ENCODE data around the gene SFTA2. TPM values are rescaled to one million over a fixed set of nuclear protein-coding genes. Genes with fewer than 3 reads are reported as not detected.

Gene SFTA2
- polyA plus RNA-seq, 1 experiment, result not detected

- H3K27ac ChIP-seq (ENCODE audit: low read depth, low read length), result no peak overlapping the region
- CTCF ChIA-PET, result interaction anchor here (1.4 to 2.3 kb wide), 6 partner anchors 26 to 210 kb away, joined by 3 to 5 read pairs (median 4); no protein-coding TSS in a partner anchor
- no peak overlapping the region for H3K4me3 ChIP-seq (ENCODE audit: low read depth, low read length)
- no peaks in the 10 kb centered on the region; the same call in 1 of the 2 replicates for H3K9me3 ChIP-seq (ENCODE audit: control insufficient read depth, insufficient read depth, low read length)
- TF ChIP-seq, protein P1, sequence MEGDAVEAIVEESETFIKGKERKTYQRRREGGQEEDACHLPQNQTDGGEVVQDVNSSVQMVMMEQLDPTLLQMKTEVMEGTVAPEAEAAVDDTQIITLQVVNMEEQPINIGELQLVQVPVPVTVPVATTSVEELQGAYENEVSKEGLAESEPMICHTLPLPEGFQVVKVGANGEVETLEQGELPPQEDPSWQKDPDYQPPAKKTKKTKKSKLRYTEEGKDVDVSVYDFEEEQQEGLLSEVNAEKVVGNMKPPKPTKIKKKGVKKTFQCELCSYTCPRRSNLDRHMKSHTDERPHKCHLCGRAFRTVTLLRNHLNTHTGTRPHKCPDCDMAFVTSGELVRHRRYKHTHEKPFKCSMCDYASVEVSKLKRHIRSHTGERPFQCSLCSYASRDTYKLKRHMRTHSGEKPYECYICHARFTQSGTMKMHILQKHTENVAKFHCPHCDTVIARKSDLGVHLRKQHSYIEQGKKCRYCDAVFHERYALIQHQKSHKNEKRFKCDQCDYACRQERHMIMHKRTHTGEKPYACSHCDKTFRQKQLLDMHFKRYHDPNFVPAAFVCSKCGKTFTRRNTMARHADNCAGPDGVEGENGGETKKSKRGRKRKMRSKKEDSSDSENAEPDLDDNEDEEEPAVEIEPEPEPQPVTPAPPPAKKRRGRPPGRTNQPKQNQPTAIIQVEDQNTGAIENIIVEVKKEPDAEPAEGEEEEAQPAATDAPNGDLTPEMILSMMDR (IDR thresholded peaks at IDR 0.05; ENCODE audit: low read depth, low read length), result no peak
- H3K27me3 ChIP-seq (ENCODE audit: control insufficient read depth, insufficient read depth, low read length), result no peaks in the 10 kb centered on the region
- no peak for DNase-seq (ENCODE audit: low read depth, low spot score)
- POLR2A ChIA-PET, result interaction anchor here (0.6 kb wide), 1 partner anchor 202 kb away, joined by 4 read pairs; no protein-coding TSS in a partner anchor
These were observed 42.5 kb downstream of the SFTA2 start for GRCh38 chr6:30889496-30889885.

- ChIA-PET CTCF (interaction anchor here (0.5 to 2.3 kb wide), 6 partner anchors 27 to 249 kb away, joined by 3 to 5 read pairs (median 4); no protein-coding TSS in a partner anchor), POLR2A (interaction anchor here (0.6 kb wide), 1 partner anchor 202 kb away, joined by 4 read pairs; no protein-coding TSS in a partner anchor)
- no peaks in the 10 kb centered on the region for H3K27me3 ChIP-seq (ENCODE audit: control insufficient read depth, insufficient read depth, low read length)
- no peak for DNase-seq (ENCODE audit: low read depth, low spot score)
- H3K9me3 ChIP-seq (ENCODE audit: control insufficient read depth, insufficient read depth, low read length), result no peaks in the 10 kb centered on the region; the same call in 1 of the 2 replicates
- TF ChIP-seq, protein P1 (IDR thresholded peaks at IDR 0.05; ENCODE audit: low read depth, low read length), result no peak
- no peak overlapping the region for H3K4me3 ChIP-seq (ENCODE audit: low read depth, low read length)
- H3K27ac ChIP-seq (ENCODE audit: low read depth, low read length), result no peak overlapping the region
These were observed 43.0 kb downstream of the SFTA2 start for GRCh38 chr6:30888816-30889495.

- no peak for DNase-seq (ENCODE audit: low read depth, low spot score)
- Histone ChIP-seq H3K27me3 (ENCODE audit: control insufficient read depth, insufficient read depth, low read length) (no peaks in the 10 kb centered on the region), H3K9me3 (ENCODE audit: control insufficient read depth, insufficient read depth, low read length) (no peaks in the 10 kb centered on the region; the same call in 1 of the 2 replicates), H3K27ac (ENCODE audit: low read depth, low read length) (no peak overlapping the region), H3K4me3 (ENCODE audit: low read depth, low read length) (no peak overlapping the region)
- TF ChIP-seq, protein P1 (IDR thresholded peaks at IDR 0.05; ENCODE audit: low read depth, low read length), result no peak
- CTCF ChIA-PET, result interaction anchor here (1.0 to 2.3 kb wide), 6 partner anchors 27 to 209 kb away, joined by 3 to 5 read pairs (median 4); no protein-coding TSS in a partner anchor
- POLR2A ChIA-PET, result no interaction called here
These were observed 43.8 kb downstream of the SFTA2 start for GRCh38 chr6:30887901-30888815.

DNA sequence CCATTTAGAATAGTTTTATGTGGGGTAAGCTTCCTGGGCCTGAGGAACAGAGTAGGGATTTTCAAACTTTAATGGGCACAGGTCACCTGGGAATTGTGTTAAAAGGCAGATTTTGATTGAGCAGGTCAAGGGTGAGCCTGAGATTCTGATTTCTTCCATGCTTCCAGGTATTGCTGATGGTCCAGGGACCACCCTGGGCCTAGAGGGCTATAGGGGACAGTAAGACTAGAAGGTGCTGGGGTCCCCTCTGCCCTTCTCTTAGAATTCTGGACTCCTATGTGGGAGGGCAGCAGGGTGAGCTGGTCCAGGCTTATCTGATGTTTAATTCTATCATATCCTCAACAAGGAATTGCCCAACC, 45.1 kb downstream of the SFTA2 start:
- TF ChIP-seq, protein P1 (IDR thresholded peaks at IDR 0.05; ENCODE audit: low read depth, low read length), result no peak
- POLR2A ChIA-PET, result no interaction called here
- no peak for DNase-seq (ENCODE audit: low read depth, low spot score)
- no peaks in the 10 kb centered on the region; the same call in 1 of the 2 replicates for H3K9me3 ChIP-seq (ENCODE audit: control insufficient read depth, insufficient read depth, low read length)
- no peaks in the 10 kb centered on the region for H3K27me3 ChIP-seq (ENCODE audit: control insufficient read depth, insufficient read depth, low read length)
- CTCF ChIA-PET, result interaction anchor here (1.0 kb wide), 1 partner anchor 200 kb away, joined by 3 read pairs; no protein-coding TSS in a partner anchor
- H3K27ac ChIP-seq (ENCODE audit: low read depth, low read length), result no peak overlapping the region
- H3K4me3 ChIP-seq (ENCODE audit: low read depth, low read length), result no peak overlapping the region
